GM12878 (cell line): ENCODE results near the gene PPP1R36. TPM values are rescaled to one million over a fixed set of nuclear protein-coding genes. Genes with fewer than 3 reads are reported as not detected.
A peak's percentile ranks its signal among the peaks of the same experiment; 100 is the strongest.

Experiments
- ATAC-seq: fragments of 200-7000 bp; cut with Tn5 transposase; 3 replicates; pipeline ENCODE4 v1.9.1; 2020; ENCODE audit warnings: mild to moderate bottlenecking, moderate library complexity
- BruUV-seq: library from RNA; stranded (reverse); fragments of 400-500 nt; replicated peaks from 2 replicates; lab custom pipeline; 2021; lab: Mats Ljungman, UMichigan
- CTCF ChIA-PET: fragments of 300-600 bp; sonication (Branson Sonifier 250); formaldehyde crosslinking; extraction: SDS; loops from one replicate; lab custom pipeline; 2021; ENCODE audit warnings: inconsistent platforms; lab: Yijun Ruan, JAX
- POLR2A ChIA-PET: fragments of 350-600 bp; formaldehyde crosslinking; extraction: SDS; loops from one replicate; lab custom pipeline; 2021; ENCODE audit warnings: inconsistent platforms; lab: Charles Lee
- RAD21 ChIA-PET: fragments of 300-600 bp; sonication (Branson Sonifier 250); formaldehyde crosslinking; loops from one replicate; lab custom pipeline; 2023; ENCODE audit warnings: antibody characterized with exemption; ENCODE audit not compliant: unreplicated experiment; lab: Charles Lee
- SMC1A ChIA-PET: fragments of 300-600 bp; sonication (Branson Sonifier 250); formaldehyde crosslinking; loops from one replicate; lab custom pipeline; 2023; ENCODE audit not compliant: unreplicated experiment, uncharacterized antibody; lab: Charles Lee
- DNase-seq: peaks from one replicate; pipeline ENCODE4 v3.0.0-alpha.2; 2011; ENCODE audit warnings: low read depth, low spot score
- FAIRE-seq: peaks from 3 replicates; lab custom pipeline; 2011; peaks lifted over from hg19 to GRCh38; lab: Jason Lieb, UNC
- H2AFZ ChIP-seq: 2 replicates; pipeline ENCODE4 v1.6.0; 2011; ENCODE audit warnings: low read depth, low read length, control low read depth; ENCODE audit not compliant: control insufficient read depth
- H3K27ac ChIP-seq: 2 replicates; pipeline ENCODE4 v1.5.1; 2011; ENCODE audit warnings: control low read depth; ENCODE audit not compliant: control insufficient read depth, insufficient read depth
- H3K27me3 ChIP-seq, 2 experiments: replicated peaks in 1 of 2; 2 replicates each; pipeline versions ENCODE4 v1.6.0 to v1.6.1; 2011; ENCODE audit warnings: low read length in 1 of 2; ENCODE audit not compliant: control insufficient read depth in 2 of 2, insufficient read depth in 2 of 2
- H3K36me3 ChIP-seq, 2 experiments: 2 replicates each; pipeline ENCODE4 v1.5.1; 2011; ENCODE audit warnings: low read length in 1 of 2; ENCODE audit not compliant: control insufficient read depth in 2 of 2, insufficient read depth in 2 of 2
- H3K4me1 ChIP-seq: 2 replicates; pipeline ENCODE4 v1.6.1; 2011; ENCODE audit warnings: mild to moderate bottlenecking, low read length, moderate library complexity, mixed read lengths; ENCODE audit not compliant: control insufficient read depth, insufficient read depth
- H3K4me2 ChIP-seq: 2 replicates; pipeline ENCODE4 v1.6.0; 2011; ENCODE audit warnings: control low read depth; ENCODE audit not compliant: control insufficient read depth, insufficient read depth
- H3K4me3 ChIP-seq: fragments of 200-600 bp; sonication (generic); 2 replicates; pipeline ENCODE4 v1.5.1; 2016
- H3K79me2 ChIP-seq: 2 replicates; pipeline ENCODE4 v1.6.0; 2011; ENCODE audit warnings: low read length; ENCODE audit not compliant: control insufficient read depth, insufficient read depth
- H3K9ac ChIP-seq: 2 replicates; pipeline ENCODE4 v1.8.0; 2011; ENCODE audit warnings: low read length, control low read depth, mixed read lengths; ENCODE audit not compliant: control insufficient read depth, insufficient read depth
- H3K9me3 ChIP-seq: replicated peaks from 3 replicates; pipeline ENCODE4 v1.5.1; 2011; ENCODE audit warnings: mild to moderate bottlenecking, low read length; ENCODE audit not compliant: control insufficient read depth, insufficient read depth
- H4K20me1 ChIP-seq: 2 replicates; pipeline ENCODE4 v1.6.0; 2011; ENCODE audit not compliant: control insufficient read depth, insufficient read depth
- CHD2 ChIP-seq: IDR thresholded peaks from 2 replicates; pipeline ENCODE4 v1.6.1; 2011; ENCODE audit warnings: low read depth, low read length, improper control_type of control experiment, borderline replicate concordance
- SUZ12 ChIP-seq: fragments of 200-600 bp; sonication (generic); IDR thresholded peaks from one replicate; pipeline ENCODE4 v1.6.1; 2018; ENCODE audit warnings: antibody characterized with exemption, mild to moderate bottlenecking; ENCODE audit not compliant: unreplicated experiment
- TCF7 ChIP-seq: IDR thresholded peaks from 2 replicates; pipeline ENCODE4 v1.6.1; 2014; ENCODE audit warnings: antibody characterized with exemption, borderline replicate concordance
- WGBS: methylation state at CpG from one replicate; pipeline ENCODE4 v1.1.6; 2016; ENCODE audit warnings: low lambda C conversion rate; ENCODE audit not compliant: insufficient replicate concordance, insufficient coverage; ENCODE audit errors: missing lambda C conversion rate; 5-methylcytosine and 5-hydroxymethylcytosine counted together
- in situ Hi-C: fragments of 300-500 bp; cut with MboI; formaldehyde crosslinking; loops from 9 replicates; pipeline ENCODE4 v1.14.3; 2018; ENCODE audit warnings: mixed read lengths
- intact Hi-C: fragments of 100-400 bp; cut with micrococcal nuclease; formaldehyde crosslinking; loops from one replicate; pipeline ENCODE4 v1.14.2; 2022; ENCODE audit not compliant: unreplicated experiment
- polyA plus RNA-seq, 11 experiments: library from polyadenylated mRNA; depleted of rRNA in 4 of 11; unstranded in 6 of 11; stranded (reverse) in 5 of 11; fragments of >200 nt; fragmentation: Nextera tagmentation in 4 of 11; fragmentation: Illumina TruSeq in 1 of 11; extraction: Ambion mirVana in 4 of 11; extraction: Trizol in 1 of 11; gene quantifications; 1 replicate in 1 of 11; 2 replicates in 10 of 11; pipeline versions ENCODE4 v1.2.1 to v1.2.3, GENCODE V29; 2011 to 2016; ENCODE audit warnings: inconsistent platforms in 2 of 11, missing spikeins in 2 of 11, low read depth in 1 of 11
- total RNA-seq, 4 experiments: library from RNA; depleted of rRNA in 3 of 4; stranded (reverse); fragments of >200 nt in 3 of 4; fragmentation: Illumina TruSeq in 1 of 4; extraction: Trizol in 1 of 4; gene quantifications; 2 replicates each; pipeline versions ENCODE4 v1.2.1 to v1.2.3, GENCODE V29; 2013 to 2021
- TF ChIP-seq, protein P1 (sequence below), 3 experiments: IDR thresholded peaks in 2 of 3; conservative IDR thresholded peaks in 1 of 3; 2 replicates each; pipeline ENCODE4 v1.5.1; 2011; ENCODE audit warnings: low read depth in 3 of 3, low read length in 3 of 3, mild to moderate bottlenecking in 3 of 3, control low read depth in 2 of 3, moderate library complexity in 2 of 3, inconsistent platforms in 1 of 3, mixed read lengths in 1 of 3; ENCODE audit not compliant: control insufficient read depth in 2 of 3, insufficient read depth in 1 of 3; ENCODE audit errors: extremely low read depth in 1 of 3
- TF ChIP-seq, protein P2 (sequence below): IDR thresholded peaks from 2 replicates; pipeline ENCODE4 v1.6.1; 2012; ENCODE audit warnings: low read length, inconsistent platforms
- TF ChIP-seq, protein P3 (sequence below): fragments of 450-650 bp; IDR thresholded peaks from 2 replicates; pipeline ENCODE4 v1.6.1; 2017; ENCODE audit warnings: antibody characterized with exemption, mild to moderate bottlenecking, moderate library complexity
- TF ChIP-seq, protein P4 (sequence below): IDR thresholded peaks from 2 replicates; pipeline ENCODE4 v1.6.1; 2012; ENCODE audit warnings: improper control_type of control experiment, low read depth, low read length; ENCODE audit not compliant: insufficient replicate concordance

The PPP1R36 gene
- total and polyA plus RNA-seq, 10 of the 15 experiments (the other 5 are each of a cell fraction or from before 2014, with no cell fraction given), result 0.12 to 0.13 TPM; not detected in 8

DNA sequence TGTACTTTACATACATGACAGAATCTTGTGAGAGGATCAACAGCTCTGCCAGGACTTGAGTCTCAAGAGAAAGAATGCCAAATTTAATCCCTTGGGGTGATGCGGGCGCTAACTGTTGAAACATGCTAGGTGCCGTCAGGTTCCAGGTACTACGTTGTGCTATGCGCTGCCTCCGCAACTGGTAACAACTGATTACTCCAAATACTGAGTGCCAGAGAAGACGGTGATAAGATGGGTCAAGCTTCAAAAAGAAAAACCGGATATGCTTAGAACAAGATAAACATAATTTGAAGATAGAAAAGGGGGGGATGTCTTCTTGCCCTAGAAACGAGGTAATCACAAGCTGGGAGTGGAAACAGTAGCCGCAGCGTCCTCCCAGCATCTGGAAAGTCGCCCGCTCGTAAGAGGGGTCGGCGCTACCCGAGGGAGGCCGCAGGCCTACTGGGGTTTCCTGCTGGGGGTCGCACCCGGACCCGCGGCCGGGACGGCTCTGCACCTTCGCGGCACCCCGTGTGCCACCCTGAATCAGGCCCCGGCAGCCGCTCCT is 46.8 kb upstream of the PPP1R36 start:
- ChIA-PET POLR2A (interaction anchor here (0.6 to 3.1 kb wide), 11 partner anchors 7 to 1105 kb away, joined by 3 to 19 read pairs (median 4); partner anchors contain the start of gene MTHFD1), RAD21 (interaction anchor here (0.6 to 2.9 kb wide), 11 partner anchors 8 to 160 kb away, joined by 3 to 12 read pairs (median 7); partner anchors contain the start of gene MTHFD1), CTCF (interaction anchor here (0.7 to 3.5 kb wide), 12 partner anchors 8 to 170 kb away, joined by 3 to 37 read pairs (median 4); partner anchors contain the start of gene HSPA2), SMC1A (interaction anchor here (0.6 to 3.6 kb wide), 14 partner anchors 8 to 165 kb away, joined by 3 to 29 read pairs (median 6); partner anchors contain the start of gene AKAP5)
- H3K9ac ChIP-seq, result peak overlapping the region; percentile 97
- no peak for ATAC-seq
- peaks cover 5% of the 10 kb centered on the region; the same call in 1 of the 2 replicates for H3K4me1 ChIP-seq
- intact Hi-C loops (loop anchor here (2.0 kb wide), 1 partner anchor 24 kb away; no protein-coding TSS in a partner anchor), in situ Hi-C loops (no loop called here)
- no peaks in the 10 kb centered on the region for H3K36me3 ChIP-seq
- peak overlapping the region; percentile 98 for H3K27ac ChIP-seq
- H3K27me3 ChIP-seq, result no peaks in the 10 kb centered on the region
- peaks cover 93% of the 10 kb centered on the region for H3K79me2 ChIP-seq
- H4K20me1 ChIP-seq, result no peaks in the 10 kb centered on the region
- no peak for DNase-seq
- no peak for FAIRE-seq
- H3K4me2 ChIP-seq, result peak overlapping the region; percentile 70
- H3K4me3 ChIP-seq, result peak overlapping the region; percentile 76
- peak overlapping the region; percentile 53 for H2AFZ ChIP-seq
- TSS peak; percentile 60 for BruUV-seq
- H3K9me3 ChIP-seq, result no peaks in the 10 kb centered on the region
- under 1% methylated on average over 29 of the region's 29 CpGs for WGBS
- TF ChIP-seq CHD2 (no peak), TCF7 (no peak), SUZ12 (no peak)
- TF ChIP-seq, protein P1, sequence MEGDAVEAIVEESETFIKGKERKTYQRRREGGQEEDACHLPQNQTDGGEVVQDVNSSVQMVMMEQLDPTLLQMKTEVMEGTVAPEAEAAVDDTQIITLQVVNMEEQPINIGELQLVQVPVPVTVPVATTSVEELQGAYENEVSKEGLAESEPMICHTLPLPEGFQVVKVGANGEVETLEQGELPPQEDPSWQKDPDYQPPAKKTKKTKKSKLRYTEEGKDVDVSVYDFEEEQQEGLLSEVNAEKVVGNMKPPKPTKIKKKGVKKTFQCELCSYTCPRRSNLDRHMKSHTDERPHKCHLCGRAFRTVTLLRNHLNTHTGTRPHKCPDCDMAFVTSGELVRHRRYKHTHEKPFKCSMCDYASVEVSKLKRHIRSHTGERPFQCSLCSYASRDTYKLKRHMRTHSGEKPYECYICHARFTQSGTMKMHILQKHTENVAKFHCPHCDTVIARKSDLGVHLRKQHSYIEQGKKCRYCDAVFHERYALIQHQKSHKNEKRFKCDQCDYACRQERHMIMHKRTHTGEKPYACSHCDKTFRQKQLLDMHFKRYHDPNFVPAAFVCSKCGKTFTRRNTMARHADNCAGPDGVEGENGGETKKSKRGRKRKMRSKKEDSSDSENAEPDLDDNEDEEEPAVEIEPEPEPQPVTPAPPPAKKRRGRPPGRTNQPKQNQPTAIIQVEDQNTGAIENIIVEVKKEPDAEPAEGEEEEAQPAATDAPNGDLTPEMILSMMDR (IDR thresholded peaks at IDR 0.05 in 2 of 3, conservative IDR thresholded peaks at IDR 0.05 in 1 of 3; ENCODE audit: control insufficient read depth in 2 of 3, extremely low read depth in 1 of 3, insufficient read depth in 1 of 3, low read depth in 3 of 3, low read length in 3 of 3), result no peak
- TF ChIP-seq, protein P2, sequence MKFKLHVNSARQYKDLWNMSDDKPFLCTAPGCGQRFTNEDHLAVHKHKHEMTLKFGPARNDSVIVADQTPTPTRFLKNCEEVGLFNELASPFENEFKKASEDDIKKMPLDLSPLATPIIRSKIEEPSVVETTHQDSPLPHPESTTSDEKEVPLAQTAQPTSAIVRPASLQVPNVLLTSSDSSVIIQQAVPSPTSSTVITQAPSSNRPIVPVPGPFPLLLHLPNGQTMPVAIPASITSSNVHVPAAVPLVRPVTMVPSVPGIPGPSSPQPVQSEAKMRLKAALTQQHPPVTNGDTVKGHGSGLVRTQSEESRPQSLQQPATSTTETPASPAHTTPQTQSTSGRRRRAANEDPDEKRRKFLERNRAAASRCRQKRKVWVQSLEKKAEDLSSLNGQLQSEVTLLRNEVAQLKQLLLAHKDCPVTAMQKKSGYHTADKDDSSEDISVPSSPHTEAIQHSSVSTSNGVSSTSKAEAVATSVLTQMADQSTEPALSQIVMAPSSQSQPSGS, result no peak
- TF ChIP-seq, protein P3, sequence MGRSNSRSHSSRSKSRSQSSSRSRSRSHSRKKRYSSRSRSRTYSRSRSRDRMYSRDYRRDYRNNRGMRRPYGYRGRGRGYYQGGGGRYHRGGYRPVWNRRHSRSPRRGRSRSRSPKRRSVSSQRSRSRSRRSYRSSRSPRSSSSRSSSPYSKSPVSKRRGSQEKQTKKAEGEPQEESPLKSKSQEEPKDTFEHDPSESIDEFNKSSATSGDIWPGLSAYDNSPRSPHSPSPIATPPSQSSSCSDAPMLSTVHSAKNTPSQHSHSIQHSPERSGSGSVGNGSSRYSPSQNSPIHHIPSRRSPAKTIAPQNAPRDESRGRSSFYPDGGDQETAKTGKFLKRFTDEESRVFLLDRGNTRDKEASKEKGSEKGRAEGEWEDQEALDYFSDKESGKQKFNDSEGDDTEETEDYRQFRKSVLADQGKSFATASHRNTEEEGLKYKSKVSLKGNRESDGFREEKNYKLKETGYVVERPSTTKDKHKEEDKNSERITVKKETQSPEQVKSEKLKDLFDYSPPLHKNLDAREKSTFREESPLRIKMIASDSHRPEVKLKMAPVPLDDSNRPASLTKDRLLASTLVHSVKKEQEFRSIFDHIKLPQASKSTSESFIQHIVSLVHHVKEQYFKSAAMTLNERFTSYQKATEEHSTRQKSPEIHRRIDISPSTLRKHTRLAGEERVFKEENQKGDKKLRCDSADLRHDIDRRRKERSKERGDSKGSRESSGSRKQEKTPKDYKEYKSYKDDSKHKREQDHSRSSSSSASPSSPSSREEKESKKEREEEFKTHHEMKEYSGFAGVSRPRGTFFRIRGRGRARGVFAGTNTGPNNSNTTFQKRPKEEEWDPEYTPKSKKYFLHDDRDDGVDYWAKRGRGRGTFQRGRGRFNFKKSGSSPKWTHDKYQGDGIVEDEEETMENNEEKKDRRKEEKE, result no peak
- TF ChIP-seq, protein P4, sequence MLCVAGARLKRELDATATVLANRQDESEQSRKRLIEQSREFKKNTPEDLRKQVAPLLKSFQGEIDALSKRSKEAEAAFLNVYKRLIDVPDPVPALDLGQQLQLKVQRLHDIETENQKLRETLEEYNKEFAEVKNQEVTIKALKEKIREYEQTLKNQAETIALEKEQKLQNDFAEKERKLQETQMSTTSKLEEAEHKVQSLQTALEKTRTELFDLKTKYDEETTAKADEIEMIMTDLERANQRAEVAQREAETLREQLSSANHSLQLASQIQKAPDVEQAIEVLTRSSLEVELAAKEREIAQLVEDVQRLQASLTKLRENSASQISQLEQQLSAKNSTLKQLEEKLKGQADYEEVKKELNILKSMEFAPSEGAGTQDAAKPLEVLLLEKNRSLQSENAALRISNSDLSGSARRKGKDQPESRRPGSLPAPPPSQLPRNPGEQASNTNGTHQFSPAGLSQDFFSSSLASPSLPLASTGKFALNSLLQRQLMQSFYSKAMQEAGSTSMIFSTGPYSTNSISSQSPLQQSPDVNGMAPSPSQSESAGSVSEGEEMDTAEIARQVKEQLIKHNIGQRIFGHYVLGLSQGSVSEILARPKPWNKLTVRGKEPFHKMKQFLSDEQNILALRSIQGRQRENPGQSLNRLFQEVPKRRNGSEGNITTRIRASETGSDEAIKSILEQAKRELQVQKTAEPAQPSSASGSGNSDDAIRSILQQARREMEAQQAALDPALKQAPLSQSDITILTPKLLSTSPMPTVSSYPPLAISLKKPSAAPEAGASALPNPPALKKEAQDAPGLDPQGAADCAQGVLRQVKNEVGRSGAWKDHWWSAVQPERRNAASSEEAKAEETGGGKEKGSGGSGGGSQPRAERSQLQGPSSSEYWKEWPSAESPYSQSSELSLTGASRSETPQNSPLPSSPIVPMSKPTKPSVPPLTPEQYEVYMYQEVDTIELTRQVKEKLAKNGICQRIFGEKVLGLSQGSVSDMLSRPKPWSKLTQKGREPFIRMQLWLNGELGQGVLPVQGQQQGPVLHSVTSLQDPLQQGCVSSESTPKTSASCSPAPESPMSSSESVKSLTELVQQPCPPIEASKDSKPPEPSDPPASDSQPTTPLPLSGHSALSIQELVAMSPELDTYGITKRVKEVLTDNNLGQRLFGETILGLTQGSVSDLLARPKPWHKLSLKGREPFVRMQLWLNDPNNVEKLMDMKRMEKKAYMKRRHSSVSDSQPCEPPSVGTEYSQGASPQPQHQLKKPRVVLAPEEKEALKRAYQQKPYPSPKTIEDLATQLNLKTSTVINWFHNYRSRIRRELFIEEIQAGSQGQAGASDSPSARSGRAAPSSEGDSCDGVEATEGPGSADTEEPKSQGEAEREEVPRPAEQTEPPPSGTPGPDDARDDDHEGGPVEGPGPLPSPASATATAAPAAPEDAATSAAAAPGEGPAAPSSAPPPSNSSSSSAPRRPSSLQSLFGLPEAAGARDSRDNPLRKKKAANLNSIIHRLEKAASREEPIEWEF, result no peak
